OCI-LY1 (cell line): ENCODE measurements around the gene UTP4.

Experiments
- CTCF ChIP-seq: fragments of 200-600 bp; sonication (generic), shearing (Covaris generic); IDR thresholded peaks from 2 replicates; pipeline ENCODE4 v1.5.1; 2017; ENCODE audit warnings: mild to moderate bottlenecking, antibody characterized with exemption, low read length, moderate library complexity, mixed read lengths
- EZH2 ChIP-seq: fragments of 200-600 bp; sonication (generic), shearing (Covaris generic); IDR thresholded peaks from 2 replicates; pipeline ENCODE4 v1.8.0; 2017; ENCODE audit warnings: borderline replicate concordance, mixed run types, mild to moderate bottlenecking, antibody characterized with exemption, low read length, moderate library complexity, mixed read lengths

- TF ChIP-seq CTCF (no peak), EZH2 (no peak)
Observed at GRCh38 chr16:69141014-69141413, 8.6 kb downstream of the UTP4 start.
